IPS DF 6.9 (cell line): ENCODE results near the gene NSG2.

Experiments
- DNase-seq: peaks from one replicate; pipeline ENCODE4 v3.0.0-alpha.2; 2013; ENCODE audit warnings: low read depth, low spot score
- H3K27ac ChIP-seq: one replicate; pipeline ENCODE4 v1.5.1; 2013; ENCODE audit warnings: low read length, control low read depth
- H3K27me3 ChIP-seq: 2 replicates; pipeline ENCODE4 v1.6.1; 2013; ENCODE audit warnings: mild to moderate bottlenecking, low read length; ENCODE audit not compliant: control insufficient read depth, insufficient read depth
- H3K36me3 ChIP-seq: 2 replicates; pipeline ENCODE4 v1.6.1; 2013; ENCODE audit warnings: low read length; ENCODE audit not compliant: control insufficient read depth, insufficient read depth
- H3K4me1 ChIP-seq: 2 replicates; pipeline ENCODE4 v1.6.1; 2013; ENCODE audit warnings: low read length; ENCODE audit not compliant: control insufficient read depth, insufficient read depth
- H3K4me3 ChIP-seq: 2 replicates; pipeline ENCODE4 v1.5.1; 2013; ENCODE audit warnings: mild to moderate bottlenecking, low read length
- H3K9me3 ChIP-seq: 2 replicates; pipeline ENCODE4 v1.6.1; 2013; ENCODE audit warnings: low read length, inconsistent platforms; ENCODE audit not compliant: control insufficient read depth, insufficient read depth
- WGBS: extraction: QIAGEN DNeasy Blood & Tissue Kit; methylation state at CpG from one replicate; pipeline ENCODE4 v1.1.7; 2013; ENCODE audit warnings: mixed read lengths, missing lambda C conversion rate; ENCODE audit not compliant: insufficient read length, insufficient coverage; 5-methylcytosine and 5-hydroxymethylcytosine counted together

Gene NSG2

DNA sequence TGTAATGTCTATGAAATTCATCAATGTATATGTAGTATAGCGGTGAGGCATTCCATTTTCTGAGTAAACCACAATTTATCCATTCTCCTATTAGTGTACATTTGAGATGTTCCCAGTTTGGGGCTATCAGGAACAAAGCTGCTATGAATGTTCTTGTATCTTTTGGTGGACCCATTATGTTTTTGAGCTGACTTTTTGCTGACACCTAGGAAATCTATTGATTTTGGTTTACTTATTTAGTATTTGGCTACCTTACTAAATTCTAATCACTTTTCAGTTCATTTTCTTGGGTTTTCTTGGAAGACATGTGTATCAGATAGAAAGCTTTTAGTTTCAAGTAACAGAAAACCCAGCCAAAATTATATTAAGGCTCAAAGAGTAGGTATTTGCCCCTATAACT lies 13.7 kb downstream of the NSG2 start:
- Histone ChIP-seq H3K4me1 (no peaks in the 10 kb centered on the region), H3K27ac (no peak overlapping the region), H3K27me3 (no peaks in the 10 kb centered on the region), H3K36me3 (no peaks in the 10 kb centered on the region), H3K9me3 (no peaks in the 10 kb centered on the region), H3K4me3 (no peak overlapping the region)
- no peak for DNase-seq
- WGBS = no CpG with 5 or more reads among the region's 1 CpG

DNA sequence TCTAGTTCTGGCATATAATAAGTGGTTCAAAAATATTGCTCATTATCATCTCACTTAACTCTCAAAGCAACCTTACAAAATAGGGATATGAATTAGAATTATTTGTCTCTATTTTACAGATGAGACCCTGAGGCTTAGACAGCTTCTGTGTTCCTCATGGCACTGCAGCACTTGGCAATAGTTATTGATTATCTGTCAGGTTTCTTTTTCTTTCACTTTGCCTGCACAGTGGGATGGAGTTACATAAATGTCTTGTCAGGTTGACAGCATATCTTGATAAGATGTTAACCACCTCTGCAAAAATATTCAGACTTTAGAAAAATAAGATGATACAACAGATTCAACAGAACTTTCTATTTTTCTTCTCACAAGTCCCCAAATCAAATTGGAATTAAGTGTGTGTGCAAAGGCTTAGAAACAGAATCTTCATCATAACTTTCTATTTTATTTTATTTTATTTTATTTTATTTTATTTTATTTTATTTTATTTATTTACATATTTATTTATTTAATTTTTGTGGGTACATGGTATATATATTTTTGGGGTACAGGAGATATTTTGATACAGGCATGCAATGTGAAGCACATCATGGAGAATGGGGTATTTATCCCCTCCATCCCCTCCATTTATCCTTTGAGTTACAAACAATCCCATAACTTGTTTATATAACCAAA lies 17.7 kb downstream of the NSG2 start:
- H3K4me1 ChIP-seq = no peaks in the 10 kb centered on the region
- H3K27me3 ChIP-seq = no peaks in the 10 kb centered on the region
- H3K36me3 ChIP-seq = no peaks in the 10 kb centered on the region
- no peaks in the 10 kb centered on the region for H3K9me3 ChIP-seq
- no peak for DNase-seq
- no peak overlapping the region for H3K4me3 ChIP-seq
- H3K27ac ChIP-seq = no peak overlapping the region

DNA sequence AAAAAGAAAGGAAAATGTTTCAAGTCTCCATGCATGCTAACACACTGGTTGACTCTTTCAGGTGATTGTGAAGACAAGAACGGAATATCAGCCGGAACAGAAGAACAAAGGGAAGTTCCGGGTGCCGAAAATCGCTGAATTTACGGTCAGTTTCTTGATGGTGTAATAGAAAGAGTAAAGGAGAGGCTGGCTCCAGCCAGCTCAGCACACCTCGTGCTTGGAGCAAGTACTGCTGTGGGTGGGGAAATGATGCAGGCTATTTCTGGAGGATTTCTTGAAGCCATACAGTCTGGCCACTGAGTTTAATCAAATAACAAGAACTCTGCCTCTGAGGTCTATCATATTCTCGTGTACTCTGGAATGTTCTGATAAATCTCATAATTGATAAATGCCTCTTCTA lies 18.7 kb downstream of the NSG2 start:
- H3K4me3 ChIP-seq = no peak overlapping the region
- DNase-seq = no peak
- no peaks in the 10 kb centered on the region for H3K4me1 ChIP-seq
- no CpG with 5 or more reads among the region's 8 CpGs for WGBS
- no peak overlapping the region for H3K27ac ChIP-seq
- H3K27me3 ChIP-seq = no peaks in the 10 kb centered on the region
- no peaks in the 10 kb centered on the region for H3K36me3 ChIP-seq
- no peaks in the 10 kb centered on the region for H3K9me3 ChIP-seq

DNA sequence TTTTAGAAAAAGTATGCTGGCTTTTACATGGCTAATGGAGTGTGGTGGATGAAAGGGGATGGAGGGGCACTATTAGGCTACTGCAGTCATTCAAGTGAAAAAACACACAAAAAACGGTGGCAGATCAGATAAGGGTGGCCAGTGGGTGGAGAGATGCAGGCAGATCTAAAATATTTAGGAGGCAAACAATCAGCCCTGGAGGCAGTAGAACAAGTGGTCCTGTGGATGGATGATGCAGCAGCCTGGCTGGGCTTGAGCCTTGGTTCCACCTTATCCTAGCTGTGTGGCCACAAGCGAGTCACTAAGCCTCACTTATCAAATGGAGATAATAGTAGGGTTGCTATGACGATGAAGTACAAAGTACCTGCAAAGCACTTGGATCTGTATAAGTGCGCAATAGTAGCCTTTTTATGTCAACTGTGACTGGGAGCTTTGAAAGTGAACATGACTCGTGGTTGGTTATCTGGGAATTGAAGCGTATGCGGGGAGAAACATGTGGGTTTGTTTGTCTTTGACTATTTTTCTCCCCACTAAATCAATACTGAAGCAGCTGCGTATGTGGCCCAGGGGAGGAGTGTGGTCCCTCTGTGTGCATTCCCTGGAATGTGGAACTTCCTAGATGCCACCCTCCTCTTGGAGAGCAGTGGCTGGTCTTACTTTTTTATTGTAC lies 20.2 kb downstream of the NSG2 start:
- no CpG with 5 or more reads among the region's 8 CpGs for WGBS
- H3K4me1 ChIP-seq = no peaks in the 10 kb centered on the region
- no peak for DNase-seq
- no peaks in the 10 kb centered on the region for H3K27me3 ChIP-seq
- no peaks in the 10 kb centered on the region for H3K9me3 ChIP-seq
- H3K27ac ChIP-seq = no peak overlapping the region
- no peak overlapping the region for H3K4me3 ChIP-seq
- H3K36me3 ChIP-seq = no peaks in the 10 kb centered on the region

DNA sequence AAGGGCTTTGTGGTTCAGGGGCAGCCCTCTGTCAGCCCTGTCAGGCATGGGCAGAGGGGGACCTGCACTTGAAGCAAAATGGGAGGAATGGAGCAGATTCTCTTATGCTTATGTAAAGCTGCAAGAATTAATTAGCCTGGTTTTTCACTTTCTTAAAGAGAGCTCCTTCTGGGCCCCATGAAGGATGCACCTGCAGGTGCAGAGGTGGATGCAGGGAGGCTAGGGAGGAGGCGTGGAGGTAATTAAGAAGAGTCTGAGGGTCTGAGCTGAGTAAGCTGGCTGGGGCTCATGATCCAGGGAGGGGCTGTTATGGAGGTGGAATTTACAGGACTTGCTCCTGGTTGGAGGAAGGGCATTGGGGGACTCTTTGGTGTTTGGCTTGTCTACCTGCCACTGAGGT lies 22.0 kb downstream of the NSG2 start:
- no CpG with 5 or more reads among the region's 1 CpG for WGBS
- Histone ChIP-seq H3K27ac (no peak overlapping the region), H3K9me3 (no peaks in the 10 kb centered on the region), H3K4me3 (no peak overlapping the region), H3K27me3 (no peaks in the 10 kb centered on the region), H3K36me3 (no peaks in the 10 kb centered on the region), H3K4me1 (no peaks in the 10 kb centered on the region)
- no peak for DNase-seq

DNA sequence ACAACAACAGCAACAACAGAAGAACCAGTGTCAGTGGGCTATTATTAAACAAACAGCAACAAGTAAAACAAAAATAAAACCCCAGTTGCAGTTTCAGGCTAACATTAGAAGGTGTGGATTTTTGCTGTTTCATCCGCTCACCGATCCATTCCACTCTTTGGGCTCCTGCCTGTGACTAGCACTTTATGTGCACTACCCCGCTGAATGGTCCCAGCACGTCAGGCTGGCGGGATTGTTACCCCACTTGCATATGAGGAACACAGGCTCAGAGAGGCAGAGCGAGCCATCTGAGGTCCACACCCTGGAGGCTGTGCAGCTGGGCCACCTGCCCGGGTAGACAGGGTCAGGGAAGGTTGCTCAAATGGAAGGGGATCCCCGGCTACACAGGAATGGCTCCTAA lies 26.0 kb downstream of the NSG2 start:
- H3K36me3 ChIP-seq = no peaks in the 10 kb centered on the region
- DNase-seq = no peak
- H3K9me3 ChIP-seq = no peaks in the 10 kb centered on the region
- no CpG with 5 or more reads among the region's 8 CpGs for WGBS
- no peaks in the 10 kb centered on the region for H3K4me1 ChIP-seq
- H3K27ac ChIP-seq = no peak overlapping the region
- no peak overlapping the region for H3K4me3 ChIP-seq
- no peaks in the 10 kb centered on the region for H3K27me3 ChIP-seq

DNA sequence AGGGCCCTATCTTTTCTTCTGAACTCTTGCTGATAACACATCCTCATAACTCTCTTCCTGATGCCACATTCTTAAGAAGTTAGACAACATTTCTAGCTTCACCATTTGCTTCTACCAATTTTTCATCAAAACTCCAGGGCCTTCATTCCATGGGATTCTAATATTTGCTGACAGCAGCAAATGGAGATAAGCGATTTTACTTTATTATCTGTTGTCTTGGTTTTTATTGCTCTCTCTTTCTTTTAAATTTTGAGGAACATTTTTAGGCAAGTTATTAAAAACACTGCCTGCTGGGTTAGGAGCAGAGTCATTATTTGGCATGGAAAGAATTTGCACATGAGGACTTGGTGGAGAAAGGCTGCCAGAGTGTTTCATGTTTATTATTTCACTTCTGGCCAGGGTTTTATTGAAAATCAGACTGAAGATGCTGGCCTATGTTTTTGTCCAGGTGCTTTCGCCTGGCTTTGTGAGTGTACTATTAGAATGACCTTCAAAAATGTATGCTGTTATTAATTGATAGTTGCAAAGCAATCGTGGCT lies 27.7 kb downstream of the NSG2 start:
- Histone ChIP-seq H3K9me3 (no peaks in the 10 kb centered on the region), H3K4me3 (no peak overlapping the region), H3K36me3 (no peaks in the 10 kb centered on the region), H3K27me3 (no peaks in the 10 kb centered on the region), H3K27ac (no peak overlapping the region), H3K4me1 (no peaks in the 10 kb centered on the region)
- WGBS = no CpG with 5 or more reads among the region's 3 CpGs
- no peak for DNase-seq

DNA sequence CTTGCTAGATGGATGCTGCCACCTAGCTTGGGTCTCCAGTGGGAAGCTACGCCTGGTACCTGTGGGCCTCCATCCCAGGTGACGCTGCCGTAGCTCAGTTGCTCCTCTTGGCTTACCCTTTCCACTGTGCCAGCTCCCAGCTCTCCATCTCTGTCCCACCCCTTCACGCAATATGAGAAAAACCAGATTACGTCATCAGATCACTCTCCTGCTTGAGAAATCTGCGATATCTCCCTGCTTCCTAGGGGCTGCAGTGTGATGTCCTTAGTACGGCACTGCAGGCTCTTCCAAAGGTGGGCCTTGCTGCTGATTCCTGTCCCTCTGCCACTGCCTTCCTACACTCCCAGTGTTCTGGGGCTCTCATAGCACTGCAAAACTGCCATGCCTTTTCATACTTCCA lies 28.9 kb downstream of the NSG2 start:
- H3K4me1 ChIP-seq = no peaks in the 10 kb centered on the region
- no CpG with 5 or more reads among the region's 7 CpGs for WGBS

DNA sequence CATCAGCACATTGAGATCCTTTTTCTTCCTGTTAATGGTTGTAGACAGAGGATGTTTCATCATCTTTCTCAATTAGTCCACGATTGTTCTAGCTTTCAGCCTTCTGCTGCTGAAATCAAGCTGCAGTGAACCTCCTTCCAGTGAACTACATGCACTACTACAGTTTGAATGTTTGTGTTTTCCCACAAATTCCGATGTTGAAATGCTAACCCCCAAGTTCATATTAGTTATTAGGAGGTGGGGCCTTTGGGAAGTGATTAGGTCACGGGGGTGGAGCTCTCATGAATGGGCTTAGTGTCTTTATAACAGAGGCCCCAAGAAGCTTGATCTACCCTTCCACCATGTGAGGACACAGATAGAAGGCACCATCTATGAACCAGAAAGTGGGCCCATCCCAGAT lies 32.9 kb downstream of the NSG2 start:
- H3K27me3 ChIP-seq = no peaks in the 10 kb centered on the region
- no peaks in the 10 kb centered on the region for H3K36me3 ChIP-seq
- no peak overlapping the region for H3K27ac ChIP-seq
- WGBS = no CpG with 5 or more reads among the region's 3 CpGs
- H3K4me3 ChIP-seq = no peak overlapping the region
- H3K4me1 ChIP-seq = no peaks in the 10 kb centered on the region
- H3K9me3 ChIP-seq = no peaks in the 10 kb centered on the region
- DNase-seq = no peak

More for the DNA sequence above, 28.9 kb downstream of the NSG2 start:
- DNase-seq = no peak
- no peaks in the 10 kb centered on the region for H3K27me3 ChIP-seq
- no peak overlapping the region for H3K4me3 ChIP-seq
- no peaks in the 10 kb centered on the region for H3K36me3 ChIP-seq
- no peaks in the 10 kb centered on the region for H3K9me3 ChIP-seq
- H3K27ac ChIP-seq = no peak overlapping the region

DNA sequence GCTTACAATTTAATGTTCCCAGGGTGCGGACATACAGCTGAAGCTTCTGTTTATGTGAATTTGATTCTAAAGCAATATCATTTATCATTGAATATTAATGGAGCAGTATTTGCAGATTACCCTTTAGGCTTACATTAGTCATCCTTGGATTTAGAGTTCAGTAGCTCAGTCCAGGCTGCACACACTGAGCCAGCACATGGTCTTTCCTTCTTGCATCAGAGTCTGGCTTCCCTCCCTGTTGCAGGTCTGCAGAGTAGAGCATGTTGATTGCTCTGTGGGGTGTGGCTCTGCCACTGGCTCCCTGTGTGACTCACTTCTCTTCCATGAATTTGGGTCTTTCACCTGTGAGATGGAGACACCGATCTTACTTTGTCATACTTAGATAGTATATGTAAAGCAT lies 36.8 kb downstream of the NSG2 start:
- Histone ChIP-seq H3K36me3 (no peaks in the 10 kb centered on the region), H3K4me3 (no peak overlapping the region), H3K27ac (no peak overlapping the region), H3K27me3 (no peaks in the 10 kb centered on the region), H3K4me1 (no peaks in the 10 kb centered on the region), H3K9me3 (no peaks in the 10 kb centered on the region)
- no peak for DNase-seq
- WGBS = no CpG with 5 or more reads among the region's 2 CpGs
